ENCODE measurements around the gene SHQ1. TPM values are rescaled to one million over a fixed set of nuclear protein-coding genes. Genes with fewer than 3 reads are reported as not detected.

SHQ1 gene
- total and polyA plus RNA-seq, 7 donors: 6.2 to 20.6 (median 15.9) TPM

DNA sequence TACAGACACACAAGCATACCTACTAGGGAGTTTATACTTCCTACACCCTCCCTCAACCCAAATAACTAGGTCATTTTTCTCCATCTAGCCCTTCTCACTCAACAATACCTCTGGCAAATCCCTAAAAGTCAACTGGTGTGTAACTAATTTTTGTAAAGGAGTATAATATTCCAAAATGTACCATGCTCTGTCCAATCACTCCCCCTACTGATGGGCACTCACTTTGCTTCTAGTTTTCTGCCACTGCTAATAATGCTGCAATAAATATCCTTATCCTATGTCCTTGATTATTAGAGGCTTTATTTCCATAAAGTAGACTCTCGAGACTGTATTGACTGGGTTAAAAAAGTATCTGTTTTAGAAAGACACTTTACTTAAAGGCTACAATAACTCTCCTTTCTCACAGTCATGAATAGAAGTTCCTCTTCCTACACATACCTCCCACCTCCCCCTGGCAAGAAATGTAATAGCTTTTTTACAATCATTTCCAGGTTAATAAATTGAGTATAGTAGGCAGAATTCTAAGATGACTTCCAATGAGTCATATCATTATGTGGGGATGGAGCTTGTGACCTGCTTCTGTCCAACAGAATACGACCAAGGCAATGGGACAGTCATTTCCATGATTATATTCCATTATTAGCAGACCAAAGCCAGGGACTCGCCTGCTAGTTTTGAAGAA, 30.0 kb downstream of the SHQ1 start:
- peaks cover 45% of the 10 kb centered on the region for H3K4me1 ChIP-seq
- no peak for ATAC-seq
- 91 to 95% (median 95%) methylated on average over 3 of the region's 3 CpGs for WGBS, 3 donors
- H3K36me3 ChIP-seq (ENCODE audit: insufficient read depth in 1 of 2, low read depth in 1 of 2): peaks cover 0 to 5% of the 10 kb centered on the region in 2 donors
- intact Hi-C loops (cut with DNase I): no loop called here
- TF ChIP-seq, protein P1, sequence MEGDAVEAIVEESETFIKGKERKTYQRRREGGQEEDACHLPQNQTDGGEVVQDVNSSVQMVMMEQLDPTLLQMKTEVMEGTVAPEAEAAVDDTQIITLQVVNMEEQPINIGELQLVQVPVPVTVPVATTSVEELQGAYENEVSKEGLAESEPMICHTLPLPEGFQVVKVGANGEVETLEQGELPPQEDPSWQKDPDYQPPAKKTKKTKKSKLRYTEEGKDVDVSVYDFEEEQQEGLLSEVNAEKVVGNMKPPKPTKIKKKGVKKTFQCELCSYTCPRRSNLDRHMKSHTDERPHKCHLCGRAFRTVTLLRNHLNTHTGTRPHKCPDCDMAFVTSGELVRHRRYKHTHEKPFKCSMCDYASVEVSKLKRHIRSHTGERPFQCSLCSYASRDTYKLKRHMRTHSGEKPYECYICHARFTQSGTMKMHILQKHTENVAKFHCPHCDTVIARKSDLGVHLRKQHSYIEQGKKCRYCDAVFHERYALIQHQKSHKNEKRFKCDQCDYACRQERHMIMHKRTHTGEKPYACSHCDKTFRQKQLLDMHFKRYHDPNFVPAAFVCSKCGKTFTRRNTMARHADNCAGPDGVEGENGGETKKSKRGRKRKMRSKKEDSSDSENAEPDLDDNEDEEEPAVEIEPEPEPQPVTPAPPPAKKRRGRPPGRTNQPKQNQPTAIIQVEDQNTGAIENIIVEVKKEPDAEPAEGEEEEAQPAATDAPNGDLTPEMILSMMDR (IDR thresholded peaks at IDR 0.05): peak; percentile 47
- H3K4me3 ChIP-seq: no peak overlapping the region
- H3K9me3 ChIP-seq: no peaks in the 10 kb centered on the region
- no peak overlapping the region for H3K27ac ChIP-seq
- DNase-seq: no peak
- H3K27me3 ChIP-seq (ENCODE audit: insufficient read depth in 3 of 3, low read length in 2 of 3): no peaks in the 10 kb centered on the region

DNA sequence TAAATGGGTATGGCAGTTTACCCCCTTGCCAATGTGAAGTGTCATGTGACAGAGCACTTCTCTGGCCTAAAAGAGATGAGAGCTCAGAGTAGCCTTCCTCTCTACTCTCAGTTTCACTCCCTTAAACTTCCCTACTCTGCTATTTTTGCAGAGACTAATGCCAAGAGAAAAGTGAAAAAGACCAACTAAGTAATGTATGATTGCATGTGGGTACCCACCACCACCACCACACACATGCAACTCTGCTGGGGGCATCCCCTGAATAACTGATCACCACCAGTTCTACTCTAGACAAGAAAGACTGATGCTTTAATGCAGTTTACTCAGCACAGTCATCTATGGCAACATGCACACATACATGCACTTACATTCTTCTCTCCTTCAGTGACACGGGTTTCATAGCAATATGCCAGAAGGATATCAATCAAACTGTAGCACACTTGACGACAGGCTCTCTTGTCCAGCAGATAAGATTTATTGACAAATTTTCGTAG, 31.3 kb downstream of the SHQ1 start:
- TF ChIP-seq, protein P1 (IDR thresholded peaks at IDR 0.05): no peak
- peaks cover 0 to 8% of the 10 kb centered on the region in 2 donors for H3K36me3 ChIP-seq (ENCODE audit: insufficient read depth in 1 of 2, low read depth in 1 of 2)
- H3K4me1 ChIP-seq: peaks cover 37% of the 10 kb centered on the region
- H3K9me3 ChIP-seq: no peaks in the 10 kb centered on the region
- H3K4me3 ChIP-seq: no peak overlapping the region
- no peaks in the 10 kb centered on the region for H3K27me3 ChIP-seq (ENCODE audit: insufficient read depth in 3 of 3, low read length in 2 of 3)
- 42 to 63% (median 46%) methylated on average over 3 of the region's 3 CpGs for WGBS, 3 donors
- no peak overlapping the region for H3K27ac ChIP-seq
- DNase-seq: no peak
- ATAC-seq: no peak
- intact Hi-C loops (cut with DNase I): no loop called here

DNA sequence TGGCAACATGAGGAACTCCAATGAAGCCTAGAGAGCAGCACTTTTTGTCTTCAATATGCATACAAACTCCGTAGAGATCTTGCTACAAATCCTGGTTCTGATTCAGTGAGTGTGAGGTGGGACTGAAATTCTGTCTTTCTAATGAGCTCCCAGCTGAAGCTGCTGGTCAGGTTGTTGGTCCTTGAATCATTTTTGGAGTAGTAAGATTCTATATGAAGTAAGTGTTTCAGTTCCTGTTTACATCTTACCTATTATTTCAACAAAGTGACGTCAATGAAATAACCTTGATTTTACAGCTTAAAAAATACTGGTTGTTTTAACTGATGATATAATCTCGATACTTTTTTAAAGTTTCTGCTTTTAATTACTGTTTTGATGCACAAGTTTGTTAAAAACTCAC, 33.9 kb downstream of the SHQ1 start:
- no peaks in the 10 kb centered on the region for H3K27me3 ChIP-seq (ENCODE audit: insufficient read depth in 3 of 3, low read length in 2 of 3)
- peaks cover 11% of the 10 kb centered on the region for H3K4me1 ChIP-seq
- intact Hi-C loops (cut with DNase I): no loop called here
- no peaks in the 10 kb centered on the region for H3K9me3 ChIP-seq
- no peak overlapping the region for H3K27ac ChIP-seq
- TF ChIP-seq, protein P1 (IDR thresholded peaks at IDR 0.05): no peak
- H3K36me3 ChIP-seq (ENCODE audit: insufficient read depth in 1 of 2, low read depth in 1 of 2): peaks cover 0 to 8% of the 10 kb centered on the region in 2 donors
- DNase-seq: no peak
- no peak overlapping the region for H3K4me3 ChIP-seq
- no peak for ATAC-seq
- 89 to 94% (median 93%) methylated on average over 3 of the region's 3 CpGs for WGBS, 3 donors

- Histone ChIP-seq H3K27ac (no peak overlapping the region), H3K4me3 (no peak overlapping the region), H3K36me3 (ENCODE audit: insufficient read depth in 1 of 2, low read depth in 1 of 2) (peaks cover 0 to 8% of the 10 kb centered on the region in 2 donors), H3K27me3 (ENCODE audit: insufficient read depth in 3 of 3, low read length in 2 of 3) (no peaks in the 10 kb centered on the region), H3K4me1 (peaks cover 4% of the 10 kb centered on the region), H3K9me3 (no peaks in the 10 kb centered on the region)
- TF ChIP-seq, protein P1 (IDR thresholded peaks at IDR 0.05): no peak
- WGBS, 3 donors: 74 to 78% (median 76%) methylated on average over 3 of the region's 3 CpGs
- intact Hi-C loops (cut with DNase I): no loop called here
- no peak for ATAC-seq
- no peak for DNase-seq
These were observed 36.0 kb downstream of the SHQ1 start for GRCh38 chr3:72812201-72812600.

DNA sequence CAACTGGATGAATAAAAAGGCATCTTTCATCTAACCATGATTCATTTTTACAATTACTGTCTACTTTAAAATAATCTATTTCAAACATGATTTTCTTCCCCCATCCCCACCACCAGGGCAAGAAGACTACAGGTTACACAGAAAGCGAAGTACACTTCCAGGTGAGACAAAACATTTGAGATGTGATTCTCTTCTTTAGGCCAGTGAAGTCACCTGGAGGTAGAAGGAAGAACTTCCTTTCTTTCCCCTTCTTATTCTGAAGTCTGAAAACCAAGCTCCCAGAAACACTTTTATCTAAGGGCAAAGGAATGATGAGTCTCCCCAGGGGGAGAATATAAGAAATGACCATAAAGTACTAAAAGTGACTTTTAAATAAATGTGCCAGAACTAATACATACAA, 36.7 kb downstream of the SHQ1 start:
- DNase-seq (no peak), ATAC-seq (no peak)
- Histone ChIP-seq H3K27ac (no peak overlapping the region), H3K4me3 (no peak overlapping the region), H3K36me3 (ENCODE audit: insufficient read depth in 1 of 2, low read depth in 1 of 2) (peaks cover 0 to 8% of the 10 kb centered on the region in 2 donors), H3K9me3 (no peaks in the 10 kb centered on the region), H3K4me1 (no peaks in the 10 kb centered on the region), H3K27me3 (ENCODE audit: insufficient read depth in 3 of 3, low read length in 2 of 3) (no peaks in the 10 kb centered on the region)
- TF ChIP-seq, protein P1 (IDR thresholded peaks at IDR 0.05): no peak
- 99 to 100% (median 100%) methylated on average over 1 of the region's 1 CpG for WGBS, 3 donors
- intact Hi-C loops (cut with DNase I): no loop called here

Data from psoas muscle (tissue), 8 donors.